HPDE6-E6E7 (cell line): Measurements from ENCODE around the gene CCDC88A.
A peak's percentile ranks its signal among the peaks of the same experiment; 100 is the strongest.
"Not testable (repeated sequence)": the region's sequence is repeated elsewhere in the genome, so short reads cannot be mapped to it uniquely, and the experiment has no call there.

Source experiments
- DNase-seq: peaks from one replicate; pipeline ENCODE4 v3.0.0; 2011; ENCODE audit warnings: missing footprints; ENCODE audit errors: extremely low spot score

The CCDC88A gene

DNA sequence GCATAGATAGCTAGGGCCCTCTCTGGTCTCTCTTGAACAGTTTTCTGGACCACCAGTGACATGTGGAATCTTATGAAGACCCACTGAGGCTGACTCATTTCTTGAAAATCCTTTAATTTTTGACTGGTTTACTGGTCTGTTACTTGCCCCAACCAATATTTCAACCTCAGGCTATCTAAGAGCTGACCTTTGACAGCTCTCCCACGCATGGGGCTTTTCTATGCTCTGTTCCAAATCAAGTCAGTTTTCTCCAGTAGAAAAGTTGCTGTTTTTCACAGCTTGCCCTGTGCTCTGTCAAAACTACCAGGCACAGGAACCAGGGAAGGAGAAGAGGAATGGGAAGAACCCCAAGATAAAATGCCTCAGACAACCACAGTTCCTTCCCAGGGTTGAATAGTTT, 104.7 kb downstream of the CCDC88A start:
- DNase-seq, result no peak

DNA sequence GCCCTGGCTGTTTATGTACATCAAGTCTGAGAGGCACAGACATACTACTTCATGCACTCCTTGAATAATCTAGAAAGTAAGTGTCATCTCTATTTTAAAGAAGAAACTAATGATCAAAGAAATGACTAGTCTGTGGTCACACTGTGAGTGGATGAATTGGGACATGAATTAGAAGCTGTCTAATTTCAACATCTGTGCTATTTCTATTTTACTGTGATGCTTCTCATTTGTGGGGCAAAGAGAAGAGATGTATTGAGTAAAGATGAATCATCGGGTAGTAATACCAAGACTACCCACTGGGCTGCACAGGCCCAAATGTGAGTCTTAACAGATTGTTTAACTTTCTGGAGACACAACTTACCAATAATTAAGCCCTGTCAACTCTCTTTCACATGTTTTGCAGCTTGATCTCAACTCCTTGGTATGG, 108.2 kb downstream of the CCDC88A start:
- DNase-seq, result peak; percentile 22

DNA sequence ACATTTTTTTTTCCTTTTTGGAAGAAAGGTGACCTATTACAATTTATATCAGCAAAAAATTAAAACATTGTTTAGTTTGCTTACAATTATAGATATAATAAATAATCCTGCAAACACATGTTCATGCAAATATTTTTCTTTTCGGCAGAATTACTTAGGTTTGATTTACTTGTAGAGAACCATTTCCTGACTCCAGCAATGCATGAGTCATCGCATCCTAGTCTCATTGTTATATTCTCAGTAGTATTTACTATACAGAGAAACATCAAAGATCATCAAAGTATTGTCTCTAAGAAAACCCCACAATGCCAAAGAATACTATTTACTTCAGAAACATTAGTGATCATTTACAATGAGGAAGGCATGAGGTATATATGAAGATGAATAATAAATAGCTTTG, 110.2 kb downstream of the CCDC88A start:
- peak; percentile 17 for DNase-seq

DNA sequence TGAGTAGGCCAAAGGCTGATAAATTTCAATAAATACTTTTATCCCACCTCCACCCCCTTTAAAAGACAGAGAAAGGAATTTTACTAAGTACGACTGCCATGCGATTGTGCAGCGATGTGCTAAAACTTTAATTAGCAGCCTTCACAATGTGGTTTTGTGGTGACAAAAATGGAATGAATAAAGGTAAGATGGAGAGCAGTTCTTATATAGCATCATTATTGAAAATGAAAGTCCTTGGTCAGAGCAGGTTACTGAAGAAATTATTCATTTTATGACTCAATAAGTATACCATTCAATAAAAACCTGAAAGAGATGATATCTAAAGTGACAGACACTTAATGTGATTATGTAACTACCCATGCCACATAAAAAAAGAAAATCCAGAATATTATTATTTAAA, 117.4 kb downstream of the CCDC88A start:
- DNase-seq, result no peak

DNA sequence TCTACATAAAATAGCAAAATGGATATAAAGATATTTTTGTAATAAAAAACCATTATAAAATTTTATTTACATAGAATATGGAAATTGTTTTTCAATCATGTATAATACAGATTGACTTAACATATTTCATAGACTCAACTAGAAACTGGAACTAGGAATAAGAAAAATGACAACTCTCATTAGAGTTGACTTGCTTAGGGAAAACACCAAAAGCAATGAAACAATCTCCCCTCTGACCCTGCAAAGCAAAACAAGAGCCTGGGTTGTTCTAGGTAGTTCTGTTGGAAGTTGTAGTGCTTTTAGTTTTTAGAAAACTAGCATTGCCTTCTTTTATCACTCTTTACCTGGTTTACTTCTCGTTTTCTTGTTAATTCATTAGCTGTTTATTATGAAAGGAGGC, 118.4 kb downstream of the CCDC88A start:
- no peak for DNase-seq

DNA sequence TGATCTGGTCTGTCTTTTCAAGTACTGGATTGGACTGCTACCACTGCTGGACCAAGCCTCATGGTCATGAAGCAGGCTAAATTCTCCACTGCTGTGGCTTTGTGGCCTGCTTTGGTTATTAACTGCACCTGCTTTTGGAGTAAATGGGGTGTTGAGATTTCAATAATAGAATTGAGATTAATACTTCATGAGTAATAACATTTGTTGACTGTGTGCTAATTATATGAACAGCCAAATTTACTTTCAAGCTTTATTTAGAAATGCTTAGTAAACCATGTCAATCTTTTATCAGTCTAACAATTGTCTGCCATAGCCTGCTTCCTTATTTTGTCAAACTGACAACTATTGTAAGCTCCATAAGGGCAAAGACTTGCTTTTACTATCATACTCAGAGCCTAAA, 123.3 kb downstream of the CCDC88A start:
- DNase-seq, result no peak

DNA sequence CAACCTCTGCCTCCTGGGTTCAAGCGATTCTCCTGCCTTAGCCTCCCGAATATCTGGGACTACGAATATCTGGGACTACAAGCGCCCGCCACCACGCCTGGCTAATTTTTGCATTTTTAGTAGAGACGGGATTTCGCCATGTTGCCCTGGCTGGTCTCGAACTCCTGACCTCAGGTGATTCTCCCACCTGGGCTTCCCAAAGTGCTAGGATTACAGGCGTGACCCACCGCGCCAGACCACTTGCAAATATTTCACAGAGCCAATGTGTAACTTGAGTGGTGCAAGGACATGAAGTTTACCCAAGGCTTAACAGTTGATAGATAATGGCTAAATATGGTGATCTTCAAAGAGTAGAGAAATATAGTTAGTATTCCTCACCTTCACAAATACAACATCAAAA, 136.6 kb downstream of the CCDC88A start:
- no peak for DNase-seq

DNA sequence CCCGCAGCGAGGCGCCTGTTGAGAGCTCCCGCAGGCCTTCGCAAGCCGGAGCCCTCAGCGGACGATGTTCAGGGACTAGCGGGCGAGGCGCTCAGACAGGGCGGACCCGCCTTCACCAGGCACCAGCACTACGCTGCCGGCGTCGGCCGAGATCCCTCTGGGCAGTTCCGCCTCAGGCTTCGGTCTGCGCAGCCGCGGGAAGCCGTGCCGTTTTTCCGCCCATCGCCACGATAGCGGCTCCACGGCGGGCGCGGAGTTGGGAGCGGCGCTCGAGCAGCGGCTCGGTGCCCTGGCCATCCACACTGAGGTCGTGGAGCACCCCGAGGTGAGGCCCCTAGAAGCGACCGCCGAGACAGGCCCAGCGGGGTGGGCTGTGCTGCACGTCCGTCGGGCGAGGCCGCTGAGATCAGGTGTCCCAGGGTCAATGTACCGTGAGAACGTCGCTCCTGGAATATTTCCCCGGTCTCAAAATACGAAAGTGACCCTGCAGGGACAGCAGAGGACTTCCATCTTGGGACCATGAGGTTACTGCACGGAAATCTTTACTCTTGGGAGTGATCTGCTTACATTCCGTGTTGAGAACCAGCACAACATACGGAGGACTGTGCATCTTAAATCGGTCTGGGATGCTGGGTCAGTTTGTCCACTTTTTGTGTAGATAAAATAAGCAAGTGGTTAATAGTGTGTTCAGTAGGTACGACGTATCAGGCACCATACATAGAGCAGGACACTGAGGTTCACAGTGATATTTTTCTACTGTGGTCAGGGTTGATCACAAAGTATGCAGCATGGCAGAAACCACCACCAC, 137.3 kb downstream of the CCDC88A start:
- DNase-seq, result peak; percentile 57

DNA sequence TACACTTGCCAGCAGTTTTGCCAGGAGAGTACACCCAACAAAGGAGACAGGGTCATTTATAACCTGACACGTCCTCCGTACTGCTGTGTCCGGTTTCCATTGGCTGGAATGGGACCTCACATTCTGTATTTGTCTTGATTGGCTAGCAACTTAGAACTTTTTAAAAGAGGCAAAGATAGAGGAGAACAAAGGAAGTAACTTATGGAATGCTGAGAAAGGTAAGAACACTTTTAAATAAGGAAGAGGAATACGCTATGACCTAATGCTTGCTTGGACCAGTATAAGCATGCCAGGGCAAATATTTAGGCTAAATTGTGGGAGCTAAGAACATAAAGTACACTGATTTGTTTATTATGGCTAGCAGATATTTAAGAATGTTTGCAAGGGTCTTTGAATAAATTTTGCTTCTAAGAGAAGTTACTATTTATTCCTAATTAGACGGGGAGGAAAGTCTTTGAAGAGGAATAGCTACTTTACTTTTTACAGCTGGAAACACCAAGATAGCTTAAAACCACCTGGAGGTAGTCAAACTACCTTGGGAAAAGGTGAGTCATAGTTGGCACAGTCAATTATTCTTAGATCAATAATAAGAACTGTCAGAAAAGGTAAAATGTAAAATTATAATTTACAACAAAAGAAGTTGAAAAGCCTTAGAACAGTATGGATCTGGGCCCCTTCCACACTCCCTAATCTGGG, 138.7 kb downstream of the CCDC88A start:
- DNase-seq, result not testable (repeated sequence)

DNA sequence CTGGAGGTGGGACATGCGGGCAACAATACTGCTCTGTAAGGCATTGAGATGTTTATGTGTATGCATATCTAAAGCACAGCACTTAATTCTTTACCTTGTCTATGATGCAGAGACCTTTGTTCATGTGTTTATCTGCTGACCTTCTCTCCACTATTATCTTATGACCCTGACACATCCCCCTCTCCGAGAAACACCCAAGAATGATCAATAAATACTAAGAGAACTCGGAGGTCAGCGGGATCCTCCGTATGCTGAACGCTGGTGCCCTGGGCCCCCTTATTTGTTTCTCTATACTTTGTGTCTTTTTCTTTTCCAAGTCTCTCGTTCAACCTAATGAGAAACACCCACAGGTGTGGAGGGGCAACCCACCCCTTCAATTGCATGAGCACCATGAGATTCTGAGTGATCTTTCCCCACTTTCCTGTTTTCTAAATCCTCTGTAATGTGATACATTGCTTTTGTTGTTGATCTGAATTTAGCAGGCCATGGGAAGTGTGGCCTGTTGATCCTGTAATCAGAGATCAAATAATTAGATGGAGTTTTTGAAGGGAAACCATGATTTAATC, 139.7 kb downstream of the CCDC88A start:
- not testable (repeated sequence) for DNase-seq

DNA sequence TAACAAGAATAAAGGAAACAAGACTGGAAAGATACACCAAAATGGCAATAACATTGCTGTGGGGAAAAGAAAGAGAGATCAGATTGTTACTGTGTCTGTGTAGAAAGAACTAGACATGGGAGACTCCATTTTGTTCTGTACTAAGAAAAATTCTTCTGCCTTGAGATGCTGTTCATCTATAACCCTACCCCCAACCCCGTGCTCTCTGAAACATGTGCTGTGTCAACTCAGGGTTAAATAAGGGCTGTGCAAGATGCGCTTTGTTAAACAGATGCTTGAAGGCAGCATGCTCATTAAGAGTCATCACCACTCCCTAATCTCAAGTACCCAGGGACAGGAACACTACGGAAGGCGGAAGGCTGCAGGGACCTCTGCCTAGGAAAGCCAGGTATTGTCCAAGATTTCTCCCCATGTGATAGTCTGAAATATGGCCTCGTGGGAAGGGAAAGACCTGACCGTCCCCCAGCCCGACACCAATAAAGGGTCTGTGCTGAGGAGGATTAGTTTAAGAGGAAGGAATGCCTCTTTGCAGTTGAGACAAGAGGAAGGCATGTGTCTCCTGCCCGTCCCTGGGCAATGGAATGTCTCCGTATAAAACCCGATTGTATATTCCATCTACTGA, 140.3 kb downstream of the CCDC88A start:
- DNase-seq, result not testable (repeated sequence)

DNA sequence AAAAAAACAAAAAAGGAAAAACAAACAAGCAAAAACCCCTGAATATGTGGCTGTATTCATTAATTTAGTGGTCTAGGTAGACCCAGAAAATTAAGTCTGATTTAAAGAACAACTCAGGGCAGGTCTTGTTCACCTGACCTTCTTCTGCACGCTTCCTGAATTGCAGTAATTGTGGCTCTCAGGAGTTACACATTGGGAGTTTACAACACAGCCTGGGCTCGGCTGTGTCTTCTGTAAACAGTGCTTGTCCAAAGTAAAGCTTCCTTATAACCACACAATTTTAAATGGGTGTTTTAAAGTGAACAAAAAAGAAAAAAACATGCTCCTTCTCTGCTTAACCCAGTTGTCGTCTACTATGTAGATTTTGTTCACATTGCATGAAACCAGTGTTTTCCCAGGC, 142.3 kb downstream of the CCDC88A start:
- DNase-seq, result no peak

DNA sequence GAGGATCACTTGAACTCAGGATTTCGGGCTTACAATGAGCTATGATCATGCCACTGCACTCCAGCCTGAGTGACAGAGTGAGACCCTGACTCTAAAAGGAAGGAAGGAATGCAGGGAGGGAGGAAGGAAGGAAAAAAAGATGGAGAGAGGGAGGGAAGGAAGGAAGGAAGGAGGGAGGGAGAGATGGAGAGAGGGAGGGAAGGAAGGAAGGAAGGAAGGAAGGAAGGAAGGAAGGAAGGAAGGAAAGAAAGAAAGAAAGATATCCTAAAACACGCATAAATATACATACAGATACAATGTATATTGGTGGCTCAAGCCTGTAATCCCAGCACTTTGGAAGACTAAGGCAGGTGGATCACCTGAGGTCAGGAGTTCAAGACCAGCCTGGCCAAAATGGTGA, 145.3 kb downstream of the CCDC88A start:
- not testable (repeated sequence) for DNase-seq

DNA sequence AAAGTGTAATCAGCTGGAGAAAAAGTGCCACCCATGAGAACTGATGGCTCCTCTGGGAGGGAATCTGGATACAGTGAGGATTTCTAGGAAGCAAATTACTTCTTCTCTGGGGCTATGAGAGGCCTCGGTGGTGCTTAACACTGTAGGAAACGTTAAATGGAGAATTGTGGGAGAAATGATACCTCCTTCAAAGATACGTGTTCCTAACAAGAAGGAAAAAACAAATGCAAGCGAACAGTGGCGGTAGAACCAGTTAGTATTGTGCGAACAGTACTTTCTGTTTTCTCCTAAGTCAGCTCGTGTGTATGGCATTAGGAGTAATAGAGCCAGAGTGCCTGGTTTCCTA, 150.0 kb downstream of the CCDC88A start:
- DNase-seq, result no peak

DNA sequence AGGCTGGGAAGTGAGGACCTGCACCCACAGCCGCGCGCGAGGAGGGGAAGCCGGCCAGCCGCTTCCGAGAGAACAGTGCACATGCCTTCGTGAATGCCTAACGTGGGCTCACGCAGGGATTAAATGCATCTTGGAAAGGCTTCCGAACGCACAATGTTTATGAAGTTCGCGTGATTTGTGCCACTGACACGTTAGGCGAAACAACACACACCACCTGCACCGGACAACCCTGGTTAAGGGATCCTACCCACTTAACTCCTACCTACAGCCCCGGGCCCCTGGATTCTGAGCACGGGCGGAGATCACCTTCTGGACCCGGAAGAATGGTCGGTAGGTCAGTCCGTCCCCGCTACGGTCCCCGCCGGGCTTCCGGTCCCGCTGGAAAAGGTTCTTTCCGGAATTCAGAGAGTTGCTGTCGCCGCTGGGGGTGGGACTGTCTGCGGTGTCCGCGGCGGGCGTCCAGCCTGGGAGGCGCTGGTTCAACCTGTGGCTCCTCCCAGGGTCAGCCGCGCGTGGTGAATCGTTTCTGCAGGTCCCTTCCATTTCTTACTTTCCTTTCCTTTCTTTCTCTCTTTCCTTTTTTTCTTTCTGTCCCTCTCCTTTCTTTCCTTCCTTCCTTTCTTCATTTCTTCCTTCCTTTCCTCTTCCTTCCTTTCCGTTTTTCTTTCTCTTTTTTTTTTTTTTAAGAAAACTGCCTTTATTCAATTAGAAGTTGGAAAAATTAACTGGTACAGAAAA, 150.6 kb downstream of the CCDC88A start, which contains the start of gene MTIF2:
Gene MTIF2, minus strand, starts transcription at position 325 of the 738 bp plus-strand sequence. CDS start 5,373 bp downstream, outside the sequence.
- peak; percentile 89 for DNase-seq

DNA sequence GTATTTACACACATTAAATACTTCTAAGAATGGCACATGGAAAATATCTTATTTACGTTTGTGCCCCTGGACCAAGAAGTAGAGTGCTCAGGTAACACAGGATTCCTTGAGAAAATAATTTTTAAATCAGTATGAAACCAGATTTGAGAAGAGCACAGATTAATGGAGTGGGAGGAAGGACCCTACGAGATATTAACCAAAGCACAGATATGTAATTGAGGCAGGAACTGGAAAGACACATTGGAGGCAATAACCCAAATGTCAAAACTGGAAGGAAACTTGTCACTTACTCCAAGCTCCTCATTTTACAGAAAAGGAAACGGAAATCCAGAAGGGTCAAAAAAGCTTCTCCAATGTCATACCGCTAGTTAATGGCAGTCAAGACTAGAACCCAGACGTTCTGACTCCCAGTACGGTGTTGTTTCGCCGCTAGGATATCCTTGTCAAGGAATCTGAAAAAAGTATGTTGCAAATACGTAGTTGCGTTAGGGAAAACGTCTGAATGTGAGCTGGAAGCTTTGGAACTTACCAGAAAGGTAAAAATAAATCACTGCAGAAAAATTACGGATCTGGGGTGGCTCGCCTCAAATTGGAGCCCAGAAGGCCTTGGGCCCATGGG, 151.3 kb downstream of the CCDC88A start:
- no peak for DNase-seq

DNA sequence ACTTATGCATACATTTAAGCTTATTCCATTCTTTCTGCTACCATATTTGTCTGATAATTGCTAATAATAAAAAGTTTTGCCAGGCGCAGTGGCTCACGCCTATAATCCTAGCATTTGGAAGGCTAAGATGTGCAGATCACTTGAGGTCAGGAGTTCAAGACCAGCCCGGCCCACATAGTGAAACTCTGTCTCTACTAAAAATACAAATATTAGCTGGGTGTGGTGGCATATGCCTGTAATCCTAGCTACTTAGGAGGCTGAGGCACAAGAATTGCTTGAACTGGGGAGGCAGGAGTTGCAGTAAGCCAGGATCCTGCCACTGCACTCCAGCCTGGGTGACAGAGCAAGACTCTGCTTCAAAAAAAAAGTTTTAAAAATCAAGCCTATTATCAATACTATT, 160.1 kb downstream of the CCDC88A start:
- not testable (repeated sequence) for DNase-seq

DNA sequence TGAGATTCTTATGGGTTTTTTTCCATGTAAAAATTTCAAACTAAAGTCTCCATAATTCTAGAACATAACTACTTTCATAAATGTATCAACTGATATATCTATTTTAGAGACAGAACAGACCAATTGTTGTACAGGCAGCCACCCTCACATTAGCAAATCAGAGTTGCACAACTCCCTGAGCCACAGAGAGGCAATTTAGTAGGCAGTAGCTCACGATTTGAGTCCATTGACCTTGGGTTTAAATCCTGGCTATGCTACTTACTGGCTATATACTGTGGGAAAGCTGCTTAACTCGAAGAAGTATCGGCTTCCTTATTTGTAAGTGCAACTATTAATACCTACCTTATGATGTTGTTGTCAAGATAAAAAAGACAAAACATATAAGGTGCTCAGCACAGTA, 166.8 kb downstream of the CCDC88A start:
- no peak for DNase-seq

DNA sequence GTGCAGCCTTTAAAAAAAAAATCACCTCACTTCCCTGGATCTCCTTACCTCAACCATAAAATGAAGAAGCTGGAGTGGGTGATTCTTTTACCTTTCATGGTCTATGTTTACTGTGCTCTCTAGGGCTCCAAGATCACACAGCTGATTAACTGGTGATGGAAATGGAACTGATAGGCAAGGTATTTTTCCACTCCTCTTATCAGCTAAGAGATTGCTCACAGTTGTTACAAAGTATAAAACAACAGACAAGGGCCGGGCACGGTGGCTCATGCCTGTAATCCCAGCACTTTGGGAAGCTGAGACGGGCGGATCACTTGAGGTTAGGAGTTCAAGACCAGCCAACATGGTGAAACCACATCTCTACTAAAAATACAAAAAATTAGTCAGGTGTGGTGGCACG, 172.6 kb downstream of the CCDC88A start:
- no peak for DNase-seq

DNA sequence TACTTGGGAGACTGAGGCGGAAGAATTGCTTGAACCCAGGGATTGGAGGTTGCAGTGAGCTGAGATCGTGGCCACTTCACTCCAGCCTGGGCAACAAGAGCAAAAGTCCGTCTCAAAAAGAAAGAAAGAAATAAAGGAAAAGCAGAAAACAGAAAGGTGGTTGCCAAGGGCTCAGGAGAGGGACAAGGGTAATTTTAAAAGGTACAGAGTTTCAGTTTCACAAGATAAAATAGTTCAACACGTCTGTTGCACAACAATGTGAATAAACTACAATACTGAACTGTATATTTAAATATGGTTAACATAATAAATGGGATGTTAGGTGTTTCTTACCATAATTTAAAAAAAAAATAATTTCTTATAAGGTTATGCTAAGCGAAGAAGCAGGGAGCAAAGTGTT, 174.2 kb downstream of the CCDC88A start:
- DNase-seq, result no peak

DNA sequence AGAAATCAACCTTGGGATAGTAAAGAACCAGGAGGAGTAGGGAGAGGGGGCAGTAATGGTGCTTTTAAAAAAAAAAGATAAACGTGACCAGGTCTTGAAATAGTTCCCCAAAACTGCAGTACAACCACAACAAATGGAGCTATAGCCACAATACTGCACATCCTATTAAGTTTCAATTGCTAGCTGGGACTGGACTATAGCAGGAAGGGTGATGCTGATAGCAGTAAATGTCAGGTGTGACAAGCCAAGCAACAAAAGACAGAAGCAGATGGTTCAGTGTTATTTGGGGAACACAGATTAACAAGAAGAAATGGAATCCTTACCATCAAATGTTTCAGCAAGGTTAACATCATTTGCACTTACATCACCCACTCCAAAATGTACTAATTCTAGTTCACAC, 177.0 kb downstream of the CCDC88A start:
- no peak for DNase-seq
